NCI-H446 treated with DMSO at 0.1 percent for 48 hours (cell line): ENCODE data around the gene GZF1.
A peak's percentile ranks its signal among the peaks of the same experiment; 100 is the strongest.

ENCODE experiments used
- DNase-seq: peaks from one replicate; lab custom pipeline; 2025; lab: John Stamatoyannopoulos, UW

Gene GZF1

DNA sequence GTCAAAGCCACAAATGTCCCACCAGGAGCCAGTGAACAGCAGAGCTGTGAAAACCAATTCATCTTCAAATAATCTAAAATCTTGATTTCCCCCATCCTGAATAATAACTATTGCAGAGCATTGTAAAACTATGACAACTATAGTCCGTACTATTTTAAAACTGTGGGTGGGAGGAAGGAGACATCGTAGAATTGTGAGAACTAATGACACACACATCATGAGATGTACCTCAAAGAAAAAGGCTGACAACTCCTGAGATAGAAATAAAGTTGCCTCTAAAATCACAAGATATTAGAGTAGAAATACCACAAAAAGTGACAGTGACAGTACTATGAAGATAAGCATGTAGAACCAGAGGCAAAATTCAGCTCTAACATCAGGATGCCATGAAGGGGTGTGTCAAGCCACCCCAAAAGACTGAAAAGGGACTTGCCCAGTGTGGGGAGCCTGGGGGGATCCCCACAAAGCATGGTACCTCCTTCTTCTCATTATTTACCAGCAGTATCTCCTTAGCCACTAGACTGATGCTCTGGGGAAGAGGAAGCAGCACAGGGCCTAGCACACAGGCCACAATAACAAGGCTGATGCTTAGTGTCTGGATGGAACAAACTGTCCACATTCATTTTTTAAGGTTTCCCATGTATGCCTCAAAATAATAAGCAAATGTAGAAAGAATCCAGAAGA, 45.9 kb downstream of the GZF1 start:
- DNase-seq = no peak

- DNase-seq = no peak
Measured at GRCh38 chr20:23408957-23409356, 47.0 kb downstream of the GZF1 start.

DNA sequence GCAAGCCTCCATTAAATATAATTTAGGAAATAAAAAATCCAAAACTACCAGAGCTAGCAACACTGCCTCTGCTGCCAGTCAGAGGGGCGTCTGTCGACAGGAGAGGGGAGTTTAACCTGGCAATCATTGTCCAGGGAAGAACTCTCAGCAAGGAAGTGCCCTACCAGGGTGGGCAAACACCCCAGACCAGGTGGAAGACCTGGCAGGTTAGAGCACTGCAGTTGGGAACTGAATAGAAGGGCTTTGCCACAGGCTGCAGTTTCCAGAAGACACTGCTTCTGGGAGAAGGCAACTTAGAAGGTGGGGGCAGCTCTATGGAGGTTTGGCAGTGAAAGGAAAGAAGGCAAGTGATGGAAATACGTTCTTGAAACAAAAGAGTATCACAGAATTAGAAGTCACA, 47.8 kb downstream of the GZF1 start:
- no peak for DNase-seq

- DNase-seq = no peak
Measured at GRCh38 chr20:23410916-23411695, 49.1 kb downstream of the GZF1 start.

GRCh38 chr20:23412026-23412425, 50.0 kb downstream of the GZF1 start:
- DNase-seq = no peak

- DNase-seq = no peak
Measured at GRCh38 chr20:23413862-23414422, 52.0 kb downstream of the GZF1 start.

DNA sequence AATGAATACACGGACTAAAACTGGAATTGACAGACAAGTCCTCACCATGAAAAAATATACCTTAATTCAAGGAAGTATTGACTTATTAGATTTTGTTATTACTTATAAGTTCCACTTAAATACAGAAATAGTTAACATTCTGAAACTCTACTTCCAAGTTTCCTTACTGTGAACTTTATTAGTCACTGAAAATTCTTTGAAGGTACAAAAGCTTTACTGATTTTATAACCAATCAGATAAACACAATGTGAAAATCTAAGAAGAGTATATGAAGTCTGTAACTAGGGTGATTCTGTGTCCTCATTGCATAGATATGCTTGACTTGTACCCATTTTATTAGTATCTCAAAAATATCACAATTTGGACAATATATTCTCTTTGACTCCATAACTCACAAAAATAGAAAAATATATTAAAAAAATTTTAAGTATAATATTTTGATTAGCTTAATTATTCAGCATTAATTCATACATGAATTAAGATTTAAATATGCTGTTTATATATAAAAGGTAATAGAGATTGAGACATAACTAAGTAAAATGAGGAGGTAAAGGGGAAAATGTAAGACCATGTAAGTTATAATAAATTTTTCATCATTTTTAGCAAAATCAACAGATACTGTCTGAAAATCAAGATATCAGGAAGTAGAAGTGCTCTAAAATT, 52.7 kb downstream of the GZF1 start:
- no peak for DNase-seq

- DNase-seq = no peak
Measured at GRCh38 chr20:23415555-23415954, 53.6 kb downstream of the GZF1 start.

GRCh38 chr20:23415959-23416583, 54.1 kb downstream of the GZF1 start:
- DNase-seq = no peak

DNA sequence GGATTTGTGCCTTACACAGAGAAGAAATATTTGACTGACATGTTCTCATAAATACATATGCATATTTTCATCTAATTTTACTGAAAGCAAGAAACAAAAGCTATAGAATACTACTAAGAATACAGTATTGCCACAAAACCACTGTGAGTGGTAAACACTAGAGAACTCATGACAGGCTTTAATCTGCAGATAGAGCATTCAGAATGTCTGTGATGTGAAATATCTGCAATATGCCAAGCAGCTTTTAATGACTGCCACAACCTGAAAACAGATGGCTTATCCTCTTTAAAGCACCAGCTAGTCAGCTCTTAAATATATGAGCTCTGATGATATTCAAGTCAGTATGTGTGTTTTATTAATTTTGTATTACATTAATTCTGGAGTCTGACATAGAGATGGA, 55.9 kb downstream of the GZF1 start:
- DNase-seq = no peak

- no peak for DNase-seq
Measured at GRCh38 chr20:23419657-23419994, 57.6 kb downstream of the GZF1 start.

- DNase-seq = no peak
Measured at GRCh38 chr20:23419995-23420901, 58.3 kb downstream of the GZF1 start.

GRCh38 chr20:23420943-23421931, 59.3 kb downstream of the GZF1 start, which contains the start of gene NAPB:
NAPB (minus strand) TSS chr20:23421488; CDS start chr20:23421402, 86 bp downstream.
- peak; percentile 86 for DNase-seq
